ENCODE measurements around the gene PNPLA5.

DNA sequence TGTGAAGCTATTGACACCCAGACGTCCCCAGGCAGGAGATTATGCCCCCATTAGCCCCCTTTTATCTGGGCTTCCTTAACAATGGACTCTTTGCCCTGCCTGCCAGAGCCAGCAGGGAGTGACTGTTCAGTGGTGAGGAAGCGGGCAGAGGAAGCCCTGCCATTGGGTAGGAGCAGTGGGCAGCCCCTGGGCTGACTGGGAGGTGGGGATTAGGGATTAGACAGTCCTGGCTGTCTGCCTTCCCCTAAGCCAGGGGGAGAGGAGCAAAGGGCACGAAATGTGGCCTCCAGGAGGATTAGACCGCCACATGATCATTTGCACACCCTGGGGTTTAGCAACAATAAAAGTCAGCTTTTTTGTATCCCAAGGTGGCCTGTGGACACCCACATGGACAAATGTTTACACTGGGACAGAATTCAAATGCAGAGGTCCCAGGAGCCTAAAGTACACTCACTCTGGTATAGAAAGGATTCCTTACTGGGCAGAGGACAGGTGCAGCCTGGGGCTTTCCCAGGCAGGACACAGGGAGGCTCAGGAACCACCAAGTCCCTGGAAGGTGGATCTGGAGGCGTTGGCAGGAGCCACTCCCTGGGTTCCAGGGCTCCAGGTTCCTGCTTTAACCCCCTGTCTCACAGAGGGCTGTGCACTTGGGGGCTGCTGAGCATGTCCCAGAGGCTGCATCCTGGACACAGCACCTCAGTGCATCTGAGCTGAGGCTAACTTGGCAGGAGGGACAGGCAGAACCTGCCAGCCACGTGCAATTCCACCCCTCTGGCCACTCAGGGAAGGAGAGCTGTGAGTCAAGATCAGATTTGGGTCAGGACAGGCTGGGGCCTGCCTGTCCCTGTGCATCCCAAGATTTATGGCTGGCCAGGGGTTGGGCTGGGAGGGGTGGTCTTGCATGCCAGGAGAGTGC, 33.9 kb upstream of the PNPLA5 start:
- TF ChIP-seq ZFP36 (IDR thresholded peaks at IDR 0.05; ENCODE audit: borderline replicate concordance, low read depth, low read length, partially characterized antibody), result no peak
- TF ChIP-seq ELF1 (CRISPR knock-in tag; IDR thresholded peaks at IDR 0.05), result peak; percentile 42; the same call in 1 of the 2 replicates
- TF ChIP-seq, protein P1, sequence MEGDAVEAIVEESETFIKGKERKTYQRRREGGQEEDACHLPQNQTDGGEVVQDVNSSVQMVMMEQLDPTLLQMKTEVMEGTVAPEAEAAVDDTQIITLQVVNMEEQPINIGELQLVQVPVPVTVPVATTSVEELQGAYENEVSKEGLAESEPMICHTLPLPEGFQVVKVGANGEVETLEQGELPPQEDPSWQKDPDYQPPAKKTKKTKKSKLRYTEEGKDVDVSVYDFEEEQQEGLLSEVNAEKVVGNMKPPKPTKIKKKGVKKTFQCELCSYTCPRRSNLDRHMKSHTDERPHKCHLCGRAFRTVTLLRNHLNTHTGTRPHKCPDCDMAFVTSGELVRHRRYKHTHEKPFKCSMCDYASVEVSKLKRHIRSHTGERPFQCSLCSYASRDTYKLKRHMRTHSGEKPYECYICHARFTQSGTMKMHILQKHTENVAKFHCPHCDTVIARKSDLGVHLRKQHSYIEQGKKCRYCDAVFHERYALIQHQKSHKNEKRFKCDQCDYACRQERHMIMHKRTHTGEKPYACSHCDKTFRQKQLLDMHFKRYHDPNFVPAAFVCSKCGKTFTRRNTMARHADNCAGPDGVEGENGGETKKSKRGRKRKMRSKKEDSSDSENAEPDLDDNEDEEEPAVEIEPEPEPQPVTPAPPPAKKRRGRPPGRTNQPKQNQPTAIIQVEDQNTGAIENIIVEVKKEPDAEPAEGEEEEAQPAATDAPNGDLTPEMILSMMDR (CRISPR knock-in tag; IDR thresholded peaks at IDR 0.05), result no peak
- no peak for TF ChIP-seq CAMTA2 (CRISPR knock-in tag; IDR thresholded peaks at IDR 0.05; ENCODE audit: borderline replicate concordance)
- no peak for TF ChIP-seq ZNF546 (CRISPR knock-in tag; conservative IDR thresholded peaks at IDR 0.05)
- TF ChIP-seq POLR2A (IDR thresholded peaks at IDR 0.05; ENCODE audit: insufficient read depth in 1 of 2, low read depth in 2 of 2, low read length in 2 of 2), result peak; percentile 88 to 90
- TF ChIP-seq, protein P2, sequence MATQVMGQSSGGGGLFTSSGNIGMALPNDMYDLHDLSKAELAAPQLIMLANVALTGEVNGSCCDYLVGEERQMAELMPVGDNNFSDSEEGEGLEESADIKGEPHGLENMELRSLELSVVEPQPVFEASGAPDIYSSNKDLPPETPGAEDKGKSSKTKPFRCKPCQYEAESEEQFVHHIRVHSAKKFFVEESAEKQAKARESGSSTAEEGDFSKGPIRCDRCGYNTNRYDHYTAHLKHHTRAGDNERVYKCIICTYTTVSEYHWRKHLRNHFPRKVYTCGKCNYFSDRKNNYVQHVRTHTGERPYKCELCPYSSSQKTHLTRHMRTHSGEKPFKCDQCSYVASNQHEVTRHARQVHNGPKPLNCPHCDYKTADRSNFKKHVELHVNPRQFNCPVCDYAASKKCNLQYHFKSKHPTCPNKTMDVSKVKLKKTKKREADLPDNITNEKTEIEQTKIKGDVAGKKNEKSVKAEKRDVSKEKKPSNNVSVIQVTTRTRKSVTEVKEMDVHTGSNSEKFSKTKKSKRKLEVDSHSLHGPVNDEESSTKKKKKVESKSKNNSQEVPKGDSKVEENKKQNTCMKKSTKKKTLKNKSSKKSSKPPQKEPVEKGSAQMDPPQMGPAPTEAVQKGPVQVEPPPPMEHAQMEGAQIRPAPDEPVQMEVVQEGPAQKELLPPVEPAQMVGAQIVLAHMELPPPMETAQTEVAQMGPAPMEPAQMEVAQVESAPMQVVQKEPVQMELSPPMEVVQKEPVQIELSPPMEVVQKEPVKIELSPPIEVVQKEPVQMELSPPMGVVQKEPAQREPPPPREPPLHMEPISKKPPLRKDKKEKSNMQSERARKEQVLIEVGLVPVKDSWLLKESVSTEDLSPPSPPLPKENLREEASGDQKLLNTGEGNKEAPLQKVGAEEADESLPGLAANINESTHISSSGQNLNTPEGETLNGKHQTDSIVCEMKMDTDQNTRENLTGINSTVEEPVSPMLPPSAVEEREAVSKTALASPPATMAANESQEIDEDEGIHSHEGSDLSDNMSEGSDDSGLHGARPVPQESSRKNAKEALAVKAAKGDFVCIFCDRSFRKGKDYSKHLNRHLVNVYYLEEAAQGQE (IDR thresholded peaks at IDR 0.05; ENCODE audit: borderline replicate concordance in 1 of 2, low read depth in 1 of 2, low read length in 2 of 2), result peak in 1 of 2 experiments; percentile 21; a peak in 1 of 4 replicates

All from HepG2 (cell line).